Hepatocyte (in vitro differentiated cells): Measurements from ENCODE around the gene SMIM33. TPM values are rescaled to one million over a fixed set of nuclear protein-coding genes. Genes with fewer than 3 reads are reported as not detected.

Experiments
- DNase-seq: peaks from one replicate; pipeline ENCODE4 v3.0.0-alpha.2; 2016; ENCODE audit warnings: low spot score
- H2AFZ ChIP-seq: fragments of 200-600 bp; sonication (generic); 2 replicates; pipeline ENCODE4 v1.6.0; 2016; ENCODE audit warnings: antibody characterized with exemption, mild to moderate bottlenecking
- H3K27ac ChIP-seq: fragments of 200-600 bp; sonication (generic); 2 replicates; pipeline ENCODE4 v1.5.1; 2016; ENCODE audit warnings: mild to moderate bottlenecking
- H3K27me3 ChIP-seq: fragments of 200-600 bp; sonication (generic); 2 replicates; pipeline ENCODE4 v1.6.1; 2016
- H3K36me3 ChIP-seq: fragments of 200-600 bp; sonication (generic); replicated peaks from 2 replicates; pipeline ENCODE4 v1.5.1; 2016; ENCODE audit warnings: low read depth; ENCODE audit not compliant: insufficient read depth
- H3K4me1 ChIP-seq: fragments of 200-600 bp; sonication (generic); 2 replicates; pipeline ENCODE4 v1.5.1; 2016; ENCODE audit warnings: mild to moderate bottlenecking, moderate library complexity; ENCODE audit not compliant: insufficient read depth
- H3K4me2 ChIP-seq: fragments of 200-600 bp; sonication (generic); 2 replicates; pipeline ENCODE4 v1.6.0; 2016
- H3K4me3 ChIP-seq: fragments of 200-600 bp; sonication (generic); 2 replicates; pipeline ENCODE4 v1.5.1; 2016; ENCODE audit warnings: mild to moderate bottlenecking
- H3K79me2 ChIP-seq: fragments of 200-600 bp; sonication (generic); 2 replicates; pipeline ENCODE4 v1.6.0; 2017; ENCODE audit warnings: mild to moderate bottlenecking
- H3K9me2 ChIP-seq: fragments of 200-600 bp; sonication (generic); replicated peaks from 2 replicates; pipeline ENCODE4 v1.6.0; 2017; ENCODE audit warnings: mild to moderate bottlenecking; ENCODE audit not compliant: insufficient read depth
- H3K9me3 ChIP-seq: fragments of 200-600 bp; sonication (generic); 2 replicates; pipeline ENCODE4 v1.5.1; 2016; ENCODE audit warnings: low read depth, mild to moderate bottlenecking
- H4K20me1 ChIP-seq: fragments of 200-600 bp; sonication (generic); 2 replicates; pipeline ENCODE4 v1.6.0; 2016; ENCODE audit warnings: mild to moderate bottlenecking; ENCODE audit not compliant: insufficient read depth, poor library complexity, severe bottlenecking
- CTCF ChIP-seq: fragments of 200-600 bp; sonication (generic); IDR thresholded peaks from 2 replicates; pipeline ENCODE4 v1.5.1; 2016; ENCODE audit warnings: antibody characterized with exemption, mild to moderate bottlenecking; ENCODE audit not compliant: poor library complexity
- EZH2 ChIP-seq: fragments of 200-600 bp; sonication (generic); IDR thresholded peaks from 2 replicates; pipeline ENCODE4 v1.6.1; 2016; ENCODE audit warnings: antibody characterized with exemption, mild to moderate bottlenecking, borderline replicate concordance
- WGBS: methylation state at CpG from one replicate; pipeline ENCODE4 v1.1.6; 2016; ENCODE audit warnings: low lambda C conversion rate; ENCODE audit errors: missing lambda C conversion rate; 5-methylcytosine and 5-hydroxymethylcytosine counted together
- polyA plus RNA-seq: library from polyadenylated mRNA; unstranded; fragments of >200 nt; fragmentation: Nextera tagmentation; extraction: Ambion mirVana; gene quantifications from 2 replicates; pipeline ENCODE4 v1.2.1, GENCODE V29; 2016
- small RNA-seq: library from RNA; depleted of rRNA; stranded (forward); fragments of <200 nt; gene quantifications from one replicate; pipeline ENCODE3, GENCODE V24; 2014
- total RNA-seq: library from RNA; depleted of rRNA; stranded (reverse); fragments of >200 nt; gene quantifications from 2 replicates; pipeline ENCODE4 v1.2.3, GENCODE V29; 2014

SMIM33 gene
- total and polyA plus RNA-seq, 2 experiments from 2014 or later = not detected

DNA sequence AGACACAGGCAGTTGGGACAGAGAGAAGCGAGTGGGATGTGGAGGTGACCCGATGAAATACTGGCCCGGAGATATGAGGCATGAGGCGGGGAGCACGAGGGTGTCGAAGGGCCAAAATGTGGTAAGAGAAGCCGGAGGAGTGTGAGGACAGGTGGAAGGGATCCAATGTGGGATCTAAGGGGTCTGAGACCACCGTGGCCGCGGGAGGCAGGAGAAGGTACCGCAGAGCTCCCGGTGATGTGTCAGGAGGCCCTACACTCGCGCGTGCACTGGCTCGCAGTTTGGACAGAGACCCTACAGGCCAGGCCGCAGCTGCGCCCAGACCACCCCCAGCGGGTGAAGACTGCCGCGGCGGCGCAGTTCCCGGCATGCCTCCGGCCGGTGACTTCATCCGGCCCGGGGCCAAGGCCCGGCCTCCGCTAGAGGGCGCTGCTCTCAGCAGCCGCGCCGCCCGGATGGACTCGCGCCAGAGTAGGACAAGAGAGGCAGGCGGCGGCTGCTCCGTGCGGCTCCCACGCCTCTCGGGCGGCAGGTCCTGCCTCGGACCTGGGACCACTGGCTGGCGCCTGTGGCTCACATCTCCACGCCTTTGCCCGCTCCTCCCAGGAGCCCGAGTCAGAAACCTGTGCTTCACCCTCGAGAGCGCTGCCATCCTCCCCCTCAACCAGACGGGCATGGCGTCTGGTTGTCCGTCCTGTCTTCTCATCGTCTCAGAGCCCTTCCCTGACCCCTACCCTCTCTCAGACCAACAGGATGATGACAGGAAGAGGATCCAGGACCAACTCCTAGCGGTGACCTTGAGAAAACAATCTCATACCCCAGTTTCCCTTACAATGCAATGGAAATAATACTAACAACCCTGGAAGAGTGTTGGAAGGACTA is 47.1 kb downstream of the SMIM33 start:
- H4K20me1 ChIP-seq = no peaks in the 10 kb centered on the region
- H3K9me2 ChIP-seq = no peaks in the 10 kb centered on the region
- H3K9me3 ChIP-seq = no peaks in the 10 kb centered on the region
- H3K4me1 ChIP-seq = peaks cover 4% of the 10 kb centered on the region
- H3K27me3 ChIP-seq = no peaks in the 10 kb centered on the region
- DNase-seq = peak; percentile 95
- TF ChIP-seq CTCF (peak; percentile 98), EZH2 (no peak)
- H3K4me2 ChIP-seq = peak overlapping the region; percentile 96
- WGBS = 14% methylated on average over 56 of the region's 56 CpGs
- H3K36me3 ChIP-seq = no peaks in the 10 kb centered on the region
- peak overlapping the region; percentile 97 for H2AFZ ChIP-seq
- H3K27ac ChIP-seq = peak overlapping the region; percentile 86
- H3K79me2 ChIP-seq = no peaks in the 10 kb centered on the region
- H3K4me3 ChIP-seq = peak overlapping the region; percentile 65

Small RNAs within 50 kb of the gene (small RNA-seq; reads per million reads assigned to genes)
- gene RNU5B-4P = not detected

Other genes starting within 250 kb of the SMIM33 start
- gene MATR3, start 177.3 kb upstream of the SMIM33 start, total RNA-seq = 346 and 355 TPM in 2 replicates
- 176 and 183 TPM in 2 replicates for gene MATR3, start 177.3 kb upstream of the SMIM33 start, polyA plus RNA-seq
- gene PAIP2, start 129.2 kb upstream of the SMIM33 start, total RNA-seq = 62.1 and 65.3 TPM in 2 replicates
- gene PAIP2, start 129.2 kb upstream of the SMIM33 start, polyA plus RNA-seq = 77.5 and 86.3 TPM in 2 replicates
- gene SLC23A1, start 87.7 kb upstream of the SMIM33 start, total RNA-seq = 13.4 and 19.6 TPM in 2 replicates
- 3.0 and 3.3 TPM in 2 replicates for gene SLC23A1, start 87.7 kb upstream of the SMIM33 start, polyA plus RNA-seq
- not detected in 2 replicates for gene MZB1, start 81.1 kb upstream of the SMIM33 start, total RNA-seq
- gene MZB1, start 81.1 kb upstream of the SMIM33 start, polyA plus RNA-seq = 0.30 TPM in 1 of 2 replicates, not detected in the other
- gene PROB1, start 75.9 kb upstream of the SMIM33 start, total RNA-seq = 0.63 and 0.68 TPM in 2 replicates
- gene PROB1, start 75.9 kb upstream of the SMIM33 start, polyA plus RNA-seq = 0.10 TPM in 1 of 2 replicates, not detected in the other
- gene SPATA24, start 66.9 kb upstream of the SMIM33 start, total RNA-seq = 2.6 and 6.3 TPM in 2 replicates
- 5.5 and 9.8 TPM in 2 replicates for gene SPATA24, start 66.9 kb upstream of the SMIM33 start, polyA plus RNA-seq
- 10.6 and 11.5 TPM in 2 replicates for gene DNAJC18, start 31.5 kb upstream of the SMIM33 start, total RNA-seq
- 13.6 and 14.4 TPM in 2 replicates for gene DNAJC18, start 31.5 kb upstream of the SMIM33 start, polyA plus RNA-seq
- 0.27 and 2.2 TPM in 2 replicates for gene ECSCR, start 8.3 kb upstream of the SMIM33 start, total RNA-seq
- 0.42 and 1.3 TPM in 2 replicates for gene ECSCR, start 8.3 kb upstream of the SMIM33 start, polyA plus RNA-seq
- 7.7 and 12.6 TPM in 2 replicates for gene STING1, start 11.8 kb downstream of the SMIM33 start, total RNA-seq
- gene STING1, start 11.8 kb downstream of the SMIM33 start, polyA plus RNA-seq = 17.0 and 23.9 TPM in 2 replicates
- 85.9 and 100.0 TPM in 2 replicates for gene UBE2D2, start 90.3 kb downstream of the SMIM33 start, total RNA-seq
- gene UBE2D2, start 90.3 kb downstream of the SMIM33 start, polyA plus RNA-seq = 167 and 182 TPM in 2 replicates
- 90.9 and 110 TPM in 2 replicates for gene CXXC5, start 177.3 kb downstream of the SMIM33 start, total RNA-seq
- gene CXXC5, start 177.3 kb downstream of the SMIM33 start, polyA plus RNA-seq = 98.7 and 106 TPM in 2 replicates